Measurements from ENCODE around the gene HRH1.

HRH1 gene

DNA sequence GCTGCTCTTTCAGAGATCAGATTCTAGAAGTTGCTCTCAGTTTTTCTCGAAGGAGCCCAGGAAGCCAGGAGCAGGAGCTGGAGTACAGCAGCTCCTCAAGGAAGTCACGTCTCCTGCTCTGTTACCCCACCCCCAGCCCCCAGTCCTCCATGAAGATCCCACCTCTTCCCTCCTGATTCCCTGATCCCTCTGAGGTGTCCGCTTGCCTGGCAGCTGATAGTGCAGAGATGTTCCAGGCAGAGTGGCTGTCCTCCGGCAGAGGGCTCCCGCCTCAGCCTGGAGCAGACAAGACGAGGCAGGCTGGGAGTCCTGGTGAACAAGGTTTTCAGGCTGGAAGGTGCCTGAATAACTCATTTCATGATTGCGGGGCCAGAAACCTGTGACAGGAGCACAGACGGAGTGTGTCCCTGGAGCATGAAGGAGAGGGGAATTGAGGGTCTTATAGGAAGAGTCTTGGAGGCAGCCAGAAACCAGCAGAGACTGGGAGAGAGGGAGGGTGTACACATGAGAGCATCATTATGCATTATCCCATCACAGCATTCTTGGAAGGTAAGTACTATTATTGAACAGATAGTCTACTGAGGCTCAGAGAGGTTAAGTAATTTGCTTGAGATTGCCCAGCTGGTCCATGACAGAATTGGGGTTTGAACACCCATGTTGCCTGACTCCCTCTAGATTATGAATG lies 1.2 kb downstream of the HRH1 start:
- Histone ChIP-seq H3K36me3 (no peaks in the 10 kb centered on the region), H3K4me3 (ENCODE audit: low read depth, low read length) (peak overlapping the region; percentile 48), H3K9me3 (ENCODE audit: severe bottlenecking) (no peaks in the 10 kb centered on the region), H3K27me3 (ENCODE audit: insufficient read depth, low read depth, severe bottlenecking) (peaks cover 14% of the 10 kb centered on the region), H3K27ac (no peak overlapping the region)
- DNase-seq: peak; percentile 79
- TF ChIP-seq, protein P1, sequence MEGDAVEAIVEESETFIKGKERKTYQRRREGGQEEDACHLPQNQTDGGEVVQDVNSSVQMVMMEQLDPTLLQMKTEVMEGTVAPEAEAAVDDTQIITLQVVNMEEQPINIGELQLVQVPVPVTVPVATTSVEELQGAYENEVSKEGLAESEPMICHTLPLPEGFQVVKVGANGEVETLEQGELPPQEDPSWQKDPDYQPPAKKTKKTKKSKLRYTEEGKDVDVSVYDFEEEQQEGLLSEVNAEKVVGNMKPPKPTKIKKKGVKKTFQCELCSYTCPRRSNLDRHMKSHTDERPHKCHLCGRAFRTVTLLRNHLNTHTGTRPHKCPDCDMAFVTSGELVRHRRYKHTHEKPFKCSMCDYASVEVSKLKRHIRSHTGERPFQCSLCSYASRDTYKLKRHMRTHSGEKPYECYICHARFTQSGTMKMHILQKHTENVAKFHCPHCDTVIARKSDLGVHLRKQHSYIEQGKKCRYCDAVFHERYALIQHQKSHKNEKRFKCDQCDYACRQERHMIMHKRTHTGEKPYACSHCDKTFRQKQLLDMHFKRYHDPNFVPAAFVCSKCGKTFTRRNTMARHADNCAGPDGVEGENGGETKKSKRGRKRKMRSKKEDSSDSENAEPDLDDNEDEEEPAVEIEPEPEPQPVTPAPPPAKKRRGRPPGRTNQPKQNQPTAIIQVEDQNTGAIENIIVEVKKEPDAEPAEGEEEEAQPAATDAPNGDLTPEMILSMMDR (IDR thresholded peaks at IDR 0.05; ENCODE audit: low read depth, low read length): peak; percentile 88

DNA sequence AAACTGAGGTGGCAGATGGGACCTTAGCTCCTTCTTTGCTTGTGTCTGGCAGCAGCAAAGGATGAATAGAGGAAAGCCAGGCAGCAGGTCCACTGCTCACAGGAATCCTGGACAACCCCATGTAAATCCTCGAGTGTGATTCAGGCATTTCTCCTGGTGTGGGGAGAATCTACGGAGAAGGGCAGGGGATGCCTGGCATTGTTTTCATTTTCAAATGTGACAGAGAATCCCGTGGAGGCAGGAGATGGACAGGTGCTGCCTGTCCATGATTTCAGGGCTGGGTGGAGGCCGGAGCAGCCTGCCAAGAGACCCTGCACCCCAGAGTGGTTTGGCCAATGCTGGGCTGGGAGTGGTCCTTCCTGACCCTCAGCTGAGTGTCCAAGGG lies 1.7 kb downstream of the HRH1 start:
- no peak overlapping the region for H3K27ac ChIP-seq
- DNase-seq: no peak
- TF ChIP-seq, protein P1 (IDR thresholded peaks at IDR 0.05; ENCODE audit: low read depth, low read length): no peak
- H3K27me3 ChIP-seq (ENCODE audit: insufficient read depth, low read depth, severe bottlenecking): peaks cover 14% of the 10 kb centered on the region
- no peaks in the 10 kb centered on the region for H3K9me3 ChIP-seq (ENCODE audit: severe bottlenecking)
- H3K4me3 ChIP-seq (ENCODE audit: low read depth, low read length): no peak overlapping the region
- no peaks in the 10 kb centered on the region for H3K36me3 ChIP-seq

DNA sequence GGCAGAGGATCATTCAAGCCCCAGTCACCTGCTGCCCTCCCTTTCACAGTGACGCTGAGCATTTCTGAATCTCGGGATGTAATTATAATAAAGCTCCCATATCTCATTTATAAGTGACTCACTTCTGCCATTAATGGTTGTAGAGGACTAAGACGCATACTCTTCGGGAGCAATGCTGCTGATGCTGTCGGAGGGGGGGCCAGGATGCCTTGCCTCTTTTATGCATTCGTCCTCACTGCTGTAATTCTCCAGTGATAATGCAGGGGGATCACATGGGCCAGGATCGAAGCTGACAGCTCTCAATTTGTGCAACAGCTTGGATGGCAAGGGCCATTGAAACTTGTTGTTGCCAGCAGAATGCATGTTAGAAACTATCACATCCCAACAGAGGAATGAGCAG lies 3.1 kb downstream of the HRH1 start:
- Histone ChIP-seq H3K9me3 (ENCODE audit: severe bottlenecking) (no peaks in the 10 kb centered on the region), H3K27ac (no peak overlapping the region), H3K36me3 (no peaks in the 10 kb centered on the region), H3K4me3 (ENCODE audit: low read depth, low read length) (no peak overlapping the region), H3K27me3 (ENCODE audit: insufficient read depth, low read depth, severe bottlenecking) (peaks cover 14% of the 10 kb centered on the region)
- DNase-seq: no peak
- TF ChIP-seq, protein P1 (IDR thresholded peaks at IDR 0.05; ENCODE audit: low read depth, low read length): no peak

DNA sequence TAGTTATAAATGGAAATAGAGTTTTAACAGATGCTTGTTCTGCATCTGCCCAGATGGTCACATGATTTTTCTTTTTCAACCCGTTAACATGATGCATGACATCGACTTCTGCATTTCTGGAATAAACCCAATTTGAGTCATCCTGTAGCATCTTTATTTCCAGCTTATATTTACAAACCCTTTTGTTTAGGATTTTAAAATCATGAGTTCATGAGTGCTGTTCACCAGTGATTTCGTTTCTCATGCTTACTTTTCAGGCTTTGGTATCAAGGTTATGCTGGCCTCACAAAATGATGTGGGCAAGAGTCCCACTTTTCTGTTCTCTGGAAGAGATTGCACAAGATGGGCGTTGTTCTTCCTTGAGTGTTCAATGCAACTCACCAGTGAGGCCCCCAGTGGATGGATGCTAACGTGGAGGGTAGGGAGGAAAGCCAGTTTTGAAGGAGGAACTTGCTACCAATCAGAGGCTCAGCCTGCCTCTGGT lies 5.2 kb downstream of the HRH1 start:
- Histone ChIP-seq H3K9me3 (ENCODE audit: severe bottlenecking) (no peaks in the 10 kb centered on the region), H3K27ac (no peak overlapping the region), H3K36me3 (no peaks in the 10 kb centered on the region), H3K27me3 (ENCODE audit: insufficient read depth, low read depth, severe bottlenecking) (peaks cover 7% of the 10 kb centered on the region), H3K4me3 (ENCODE audit: low read depth, low read length) (no peak overlapping the region)
- TF ChIP-seq, protein P1 (IDR thresholded peaks at IDR 0.05; ENCODE audit: low read depth, low read length): no peak
- no peak for DNase-seq

GRCh38 chr3:11161666-11162065 lies 7.4 kb downstream of the HRH1 start:
- Histone ChIP-seq H3K27me3 (ENCODE audit: insufficient read depth, low read depth, severe bottlenecking) (peaks cover 2% of the 10 kb centered on the region), H3K9me3 (ENCODE audit: severe bottlenecking) (no peaks in the 10 kb centered on the region), H3K36me3 (no peaks in the 10 kb centered on the region), H3K27ac (no peak overlapping the region), H3K4me3 (ENCODE audit: low read depth, low read length) (no peak overlapping the region)
- no peak for DNase-seq
- TF ChIP-seq, protein P1 (IDR thresholded peaks at IDR 0.05; ENCODE audit: low read depth, low read length): no peak
